ENCODE results near the gene ADM5. TPM values are rescaled to one million over a fixed set of nuclear protein-coding genes. Genes with fewer than 3 reads are reported as not detected.

Gene ADM5
- total RNA-seq, 1 donor from 2014 or later = 0.49 TPM

DNA sequence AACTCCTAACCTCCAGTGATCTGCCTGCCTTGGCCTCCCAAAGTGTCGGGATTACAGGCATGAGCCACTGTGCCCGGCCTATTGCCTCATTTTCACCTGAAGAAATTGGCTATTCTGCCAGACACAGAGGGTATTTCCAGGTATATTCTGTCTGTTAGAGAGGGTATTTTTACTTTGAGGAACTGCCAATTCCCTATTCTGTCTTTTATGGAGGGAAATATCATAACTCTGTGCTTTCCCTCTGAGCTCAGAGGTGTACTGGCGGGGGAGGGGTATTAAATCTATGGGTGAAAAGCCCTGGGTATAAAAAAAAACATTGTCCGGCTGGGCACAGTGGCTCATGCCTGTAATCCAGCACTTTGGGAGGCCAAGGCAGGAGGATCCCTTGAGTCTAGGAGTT lies 48.9 kb downstream of the ADM5 start:
- Histone ChIP-seq H3K36me3 (no peaks in the 10 kb centered on the region), H3K27ac (replicated peaks) (no peak overlapping the region), H3K4me1 (no peaks in the 10 kb centered on the region), H3K4me3 (no peak overlapping the region), H3K9me3 (replicated peaks) (no peaks in the 10 kb centered on the region), H3K27me3 (ENCODE audit: low read depth) (no peaks in the 10 kb centered on the region)
- no peak for DNase-seq
- intact Hi-C loops (cut with micrococcal nuclease) = no loop called here
- TF ChIP-seq, protein P1, sequence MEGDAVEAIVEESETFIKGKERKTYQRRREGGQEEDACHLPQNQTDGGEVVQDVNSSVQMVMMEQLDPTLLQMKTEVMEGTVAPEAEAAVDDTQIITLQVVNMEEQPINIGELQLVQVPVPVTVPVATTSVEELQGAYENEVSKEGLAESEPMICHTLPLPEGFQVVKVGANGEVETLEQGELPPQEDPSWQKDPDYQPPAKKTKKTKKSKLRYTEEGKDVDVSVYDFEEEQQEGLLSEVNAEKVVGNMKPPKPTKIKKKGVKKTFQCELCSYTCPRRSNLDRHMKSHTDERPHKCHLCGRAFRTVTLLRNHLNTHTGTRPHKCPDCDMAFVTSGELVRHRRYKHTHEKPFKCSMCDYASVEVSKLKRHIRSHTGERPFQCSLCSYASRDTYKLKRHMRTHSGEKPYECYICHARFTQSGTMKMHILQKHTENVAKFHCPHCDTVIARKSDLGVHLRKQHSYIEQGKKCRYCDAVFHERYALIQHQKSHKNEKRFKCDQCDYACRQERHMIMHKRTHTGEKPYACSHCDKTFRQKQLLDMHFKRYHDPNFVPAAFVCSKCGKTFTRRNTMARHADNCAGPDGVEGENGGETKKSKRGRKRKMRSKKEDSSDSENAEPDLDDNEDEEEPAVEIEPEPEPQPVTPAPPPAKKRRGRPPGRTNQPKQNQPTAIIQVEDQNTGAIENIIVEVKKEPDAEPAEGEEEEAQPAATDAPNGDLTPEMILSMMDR (IDR thresholded peaks at IDR 0.05; ENCODE audit: borderline replicate concordance) = no peak

DNA sequence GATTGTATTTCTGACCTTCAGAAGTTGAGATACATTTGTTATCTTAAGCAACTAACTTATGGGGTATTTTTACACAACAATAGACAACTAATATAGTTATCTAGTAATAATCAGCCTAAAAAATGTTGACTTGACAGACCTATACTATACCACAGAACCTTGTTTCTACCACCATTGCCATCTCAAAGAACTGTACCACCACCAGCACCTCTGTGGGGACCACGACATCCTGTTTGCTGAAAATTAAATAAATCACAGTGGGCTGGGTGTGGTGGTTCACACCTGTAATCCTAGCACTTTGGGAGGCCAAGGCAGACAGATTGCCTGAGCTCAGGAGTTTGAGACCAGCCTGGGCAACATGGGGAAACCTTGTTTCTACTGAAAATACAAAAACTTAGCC lies 49.7 kb downstream of the ADM5 start:
- no peak for DNase-seq
- Histone ChIP-seq H3K4me1 (no peaks in the 10 kb centered on the region), H3K27ac (replicated peaks) (no peak overlapping the region), H3K9me3 (replicated peaks) (no peaks in the 10 kb centered on the region), H3K27me3 (ENCODE audit: low read depth) (no peaks in the 10 kb centered on the region), H3K4me3 (no peak overlapping the region), H3K36me3 (no peaks in the 10 kb centered on the region)
- TF ChIP-seq, protein P1 (IDR thresholded peaks at IDR 0.05; ENCODE audit: borderline replicate concordance) = no peak
- intact Hi-C loops (cut with micrococcal nuclease) = no loop called here

DNA sequence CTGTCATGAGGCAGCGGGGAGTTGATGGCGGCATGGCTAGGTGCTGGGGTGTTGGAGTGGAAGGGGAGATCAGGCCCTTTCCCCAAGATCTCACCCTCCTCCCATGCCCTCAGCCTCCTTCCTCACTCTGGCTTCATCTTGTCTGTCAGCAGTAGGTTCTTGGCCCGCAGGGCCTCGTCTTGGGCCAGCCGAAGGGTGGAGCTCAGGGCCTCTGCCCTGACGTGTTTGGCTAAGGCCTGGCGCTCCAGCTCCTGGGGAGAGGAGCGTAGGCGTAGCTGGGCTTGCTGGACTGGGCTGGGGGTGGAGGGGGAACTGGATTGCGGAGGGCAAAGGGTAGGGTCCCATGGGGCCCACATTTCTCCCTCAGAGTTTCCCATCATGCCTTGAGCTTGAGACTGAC lies 50.5 kb downstream of the ADM5 start:
- no peaks in the 10 kb centered on the region for H3K36me3 ChIP-seq
- H3K4me1 ChIP-seq = no peaks in the 10 kb centered on the region
- H3K4me3 ChIP-seq = no peak overlapping the region
- H3K27ac ChIP-seq (replicated peaks) = no peak overlapping the region
- TF ChIP-seq, protein P1 (IDR thresholded peaks at IDR 0.05; ENCODE audit: borderline replicate concordance) = no peak
- no peaks in the 10 kb centered on the region for H3K9me3 ChIP-seq (replicated peaks)
- H3K27me3 ChIP-seq (ENCODE audit: low read depth) = no peaks in the 10 kb centered on the region
- intact Hi-C loops (cut with micrococcal nuclease) = no loop called here
- DNase-seq = no peak

Small RNAs within 50 kb of the gene (microRNA-seq; reads per million reads assigned to microRNA genes)
- not detected for gene MIR5088

Other genes with a start within 250 kb of the ADM5 start
- gene SLC17A7, start 248.1 kb upstream of the ADM5 start, total RNA-seq = 0.99 TPM
- 24.7 TPM for gene PIH1D1, start 237.8 kb upstream of the ADM5 start, total RNA-seq
- gene ALDH16A1, start 236.4 kb upstream of the ADM5 start, total RNA-seq = 9.6 TPM
- gene FLT3LG, start 215.4 kb upstream of the ADM5 start, total RNA-seq = 3.1 TPM
- 1,308 TPM for gene RPL13A, start 202.0 kb upstream of the ADM5 start, total RNA-seq
- gene RPS11, start 193.2 kb upstream of the ADM5 start, total RNA-seq = 998 TPM
- gene FCGRT, start 176.9 kb upstream of the ADM5 start, total RNA-seq = 80.9 TPM
- gene RCN3, start 161.6 kb upstream of the ADM5 start, total RNA-seq = 7.5 TPM
- 47.3 TPM for gene NOSIP, start 109.0 kb upstream of the ADM5 start, total RNA-seq
- 0.88 TPM for gene PRRG2, start 108.3 kb upstream of the ADM5 start, total RNA-seq
- gene PRR12, start 98.4 kb upstream of the ADM5 start, total RNA-seq = 15.5 TPM
- 116 TPM for gene RRAS, start 49.5 kb upstream of the ADM5 start, total RNA-seq
- 38.8 TPM for gene SCAF1, start 47.4 kb upstream of the ADM5 start, total RNA-seq
- gene IRF3, start 23.7 kb upstream of the ADM5 start, total RNA-seq = 34.5 TPM
- 11.4 TPM for gene BCL2L12, start 23.7 kb upstream of the ADM5 start, total RNA-seq
- gene PRMT1, start 12.3 kb upstream of the ADM5 start, total RNA-seq = 112 TPM
- gene CPT1C, start 1.5 kb downstream of the ADM5 start, total RNA-seq = 2.5 TPM
- 0.38 TPM for gene TSKS, start 73.7 kb downstream of the ADM5 start, total RNA-seq
- gene AP2A1, start 77.4 kb downstream of the ADM5 start, total RNA-seq = 65.5 TPM
- 18.3 TPM for gene FUZ, start 123.7 kb downstream of the ADM5 start, total RNA-seq
- 65.8 TPM for gene MED25, start 128.7 kb downstream of the ADM5 start, total RNA-seq
- gene PTOV1, start 161.6 kb downstream of the ADM5 start, total RNA-seq = 104 TPM
- gene PNKP, start 178.0 kb downstream of the ADM5 start, total RNA-seq = 45.1 TPM
- 36.0 TPM for gene AKT1S1, start 187.8 kb downstream of the ADM5 start, total RNA-seq
- gene TBC1D17, start 188.1 kb downstream of the ADM5 start, total RNA-seq = 47.5 TPM
- gene IL4I1, start 207.3 kb downstream of the ADM5 start, total RNA-seq = not detected
- gene ATF5, start 239.6 kb downstream of the ADM5 start, total RNA-seq = 8.6 TPM
- 28.4 TPM for gene NUP62, start 239.9 kb downstream of the ADM5 start, total RNA-seq

All from left ventricle myocardium inferior (tissue), 1 donor.